Colonic mucosa (tissue), 4 donors: ENCODE measurements around the gene PTX4. TPM values are rescaled to one million over a fixed set of nuclear protein-coding genes. Genes with fewer than 3 reads are reported as not detected.
"Not testable (repeated sequence)": the region's sequence is repeated elsewhere in the genome, so short reads cannot be mapped to it uniquely, and the experiment has no call there.

Experiments used
- DNase-seq: peaks from one replicate; pipeline ENCODE4 v3.0.0-alpha.2; 2020
- H3K27ac ChIP-seq: fragments of 200-600 bp; one replicate; pipeline ENCODE4 v1.8.0; 2021
- H3K27me3 ChIP-seq: fragments of 200-600 bp; one replicate; pipeline ENCODE4 v1.8.0; 2021
- H3K36me3 ChIP-seq: fragments of 200-600 bp; one replicate; pipeline ENCODE4 v1.8.0; 2021
- H3K4me1 ChIP-seq: fragments of 200-600 bp; one replicate; pipeline ENCODE4 v1.8.0; 2021; ENCODE audit warnings: mild to moderate bottlenecking
- H3K4me3 ChIP-seq: fragments of 200-600 bp; one replicate; pipeline ENCODE4 v1.8.0; 2021
- H3K9ac ChIP-seq, 2 donors: one replicate each; pipeline ENCODE4 v1.7.0; 2013; ENCODE audit warnings: control low read depth in 2 of 2, low read depth in 2 of 2, low read length in 2 of 2
- H3K9me3 ChIP-seq: fragments of 200-600 bp; one replicate; pipeline ENCODE4 v1.8.0; 2021
- intact Hi-C: fragments of 100-400 bp; cut with DNase I; formaldehyde crosslinking; loops from one replicate; pipeline ENCODE4 v1.14.1; 2022
- total RNA-seq, 2 donors: library from RNA; stranded (reverse); fragmentation: NEBNext Ultra II Directional in 1 of 2; extraction: Animal tissue kit (Norgen Biotek cat#: 25700) in 1 of 2; gene quantifications; one replicate each; pipeline ENCODE4 v1.2.1, GENCODE V29; 2021
- TF ChIP-seq, protein P1 (sequence below): fragments of 200-600 bp; IDR thresholded peaks from one replicate; pipeline ENCODE4 v1.8.0; 2022; ENCODE audit warnings: antibody characterized with exemption, mild to moderate bottlenecking
- donor health status: healthy.
- donor health status: DM: no; HTN: no; CAD: no.
- donor health status: DM: no; HTN: no; CAD: no.

The PTX4 gene
- total RNA-seq, 2 donors from 2014 or later: not detected

- no peak for DNase-seq
- Histone ChIP-seq H3K27me3 (no peaks in the 10 kb centered on the region), H3K36me3 (no peaks in the 10 kb centered on the region), H3K9ac (no peak overlapping the region), H3K27ac (no peak overlapping the region), H3K9me3 (no peaks in the 10 kb centered on the region), H3K4me3 (no peak overlapping the region), H3K4me1 (peaks cover 10% of the 10 kb centered on the region)
- intact Hi-C loops: no loop called here
- TF ChIP-seq, protein P1, sequence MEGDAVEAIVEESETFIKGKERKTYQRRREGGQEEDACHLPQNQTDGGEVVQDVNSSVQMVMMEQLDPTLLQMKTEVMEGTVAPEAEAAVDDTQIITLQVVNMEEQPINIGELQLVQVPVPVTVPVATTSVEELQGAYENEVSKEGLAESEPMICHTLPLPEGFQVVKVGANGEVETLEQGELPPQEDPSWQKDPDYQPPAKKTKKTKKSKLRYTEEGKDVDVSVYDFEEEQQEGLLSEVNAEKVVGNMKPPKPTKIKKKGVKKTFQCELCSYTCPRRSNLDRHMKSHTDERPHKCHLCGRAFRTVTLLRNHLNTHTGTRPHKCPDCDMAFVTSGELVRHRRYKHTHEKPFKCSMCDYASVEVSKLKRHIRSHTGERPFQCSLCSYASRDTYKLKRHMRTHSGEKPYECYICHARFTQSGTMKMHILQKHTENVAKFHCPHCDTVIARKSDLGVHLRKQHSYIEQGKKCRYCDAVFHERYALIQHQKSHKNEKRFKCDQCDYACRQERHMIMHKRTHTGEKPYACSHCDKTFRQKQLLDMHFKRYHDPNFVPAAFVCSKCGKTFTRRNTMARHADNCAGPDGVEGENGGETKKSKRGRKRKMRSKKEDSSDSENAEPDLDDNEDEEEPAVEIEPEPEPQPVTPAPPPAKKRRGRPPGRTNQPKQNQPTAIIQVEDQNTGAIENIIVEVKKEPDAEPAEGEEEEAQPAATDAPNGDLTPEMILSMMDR: no peak
Measured at GRCh38 chr16:1471569-1472194, 17.1 kb downstream of the PTX4 start.

- Histone ChIP-seq H3K27me3 (no peaks in the 10 kb centered on the region), H3K9me3 (no peaks in the 10 kb centered on the region), H3K36me3 (no peaks in the 10 kb centered on the region), H3K4me1 (peaks cover 9% of the 10 kb centered on the region), H3K9ac (peak overlapping the region in 1 of 2 donors; percentile 15), H3K27ac (peak overlapping the region; percentile 41), H3K4me3 (no peak overlapping the region)
- TF ChIP-seq, protein P1: no peak
- intact Hi-C loops: no loop called here
- no peak for DNase-seq
Measured at GRCh38 chr16:1470481-1471251, 18.1 kb downstream of the PTX4 start.

DNA sequence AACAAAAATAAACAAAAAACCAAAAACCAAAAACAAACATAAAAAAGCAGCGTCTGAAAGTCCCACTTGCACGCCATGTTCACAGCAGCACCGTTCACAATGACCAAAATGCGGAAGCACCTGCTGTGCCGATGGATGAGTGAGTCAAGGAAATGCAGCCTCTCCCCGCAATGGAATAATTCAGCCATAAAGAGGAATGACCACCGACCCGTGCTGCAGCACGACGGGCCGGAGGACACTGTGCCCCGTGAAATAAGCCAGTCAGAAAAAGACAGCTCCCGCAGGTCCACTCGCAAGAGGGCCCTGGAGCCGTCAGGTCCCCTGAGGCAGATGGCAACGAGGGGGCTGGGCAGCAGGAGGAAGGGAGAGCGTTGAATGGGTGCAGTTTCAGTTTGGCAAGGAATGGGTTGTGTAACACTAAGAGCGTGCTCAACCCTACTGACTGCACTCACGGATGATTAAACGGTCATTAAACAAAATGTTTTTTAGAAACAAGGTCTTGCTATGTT lies 19.0 kb downstream of the PTX4 start:
- TF ChIP-seq, protein P1: no peak
- DNase-seq: no peak
- intact Hi-C loops: no loop called here
- Histone ChIP-seq H3K9ac (peak overlapping the region in 1 of 2 donors; percentile 40), H3K9me3 (no peaks in the 10 kb centered on the region), H3K27ac (peak overlapping the region; percentile 41), H3K4me1 (peaks cover 6% of the 10 kb centered on the region), H3K27me3 (no peaks in the 10 kb centered on the region), H3K36me3 (no peaks in the 10 kb centered on the region), H3K4me3 (no peak overlapping the region)

- intact Hi-C loops, H3K27me3 ChIP-seq, H3K36me3 ChIP-seq, DNase-seq, H3K9ac ChIP-seq, H3K9me3 ChIP-seq, H3K4me3 ChIP-seq, H3K27ac ChIP-seq, H3K4me1 ChIP-seq: not testable (repeated sequence)
Measured at GRCh38 chr16:1469141-1469540, 19.6 kb downstream of the PTX4 start.

DNA sequence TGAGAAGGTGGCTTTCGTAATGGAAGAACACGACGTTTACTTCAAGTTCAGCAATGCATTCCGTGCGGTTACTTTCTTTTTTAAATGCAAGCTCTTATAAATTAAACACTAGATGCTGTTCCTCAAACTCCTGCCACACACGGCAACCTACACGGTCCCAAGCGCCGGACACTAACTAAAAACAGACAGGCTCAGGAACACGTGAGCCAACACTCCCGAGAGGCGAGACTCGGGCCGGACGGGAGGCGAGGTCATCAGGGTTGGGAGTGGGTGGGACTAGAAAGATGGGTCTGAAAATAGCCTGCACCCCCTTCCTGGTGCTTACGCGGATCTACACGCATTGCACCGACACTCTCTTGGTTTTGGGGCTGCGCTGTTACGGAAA lies 20.3 kb downstream of the PTX4 start:
- TF ChIP-seq, protein P1: no peak
- Histone ChIP-seq H3K4me1 (no peaks in the 10 kb centered on the region), H3K9me3 (no peaks in the 10 kb centered on the region), H3K36me3 (no peaks in the 10 kb centered on the region), H3K9ac (no peak overlapping the region), H3K27me3 (no peaks in the 10 kb centered on the region), H3K4me3 (no peak overlapping the region), H3K27ac (no peak overlapping the region)
- no peak for DNase-seq
- intact Hi-C loops: no loop called here

- Histone ChIP-seq H3K36me3 (no peaks in the 10 kb centered on the region), H3K27ac (no peak overlapping the region), H3K9me3 (no peaks in the 10 kb centered on the region), H3K4me1 (no peaks in the 10 kb centered on the region), H3K27me3 (no peaks in the 10 kb centered on the region), H3K9ac (no peak overlapping the region), H3K4me3 (no peak overlapping the region)
- DNase-seq: no peak
- TF ChIP-seq, protein P1: no peak
- intact Hi-C loops: no loop called here
Measured at GRCh38 chr16:1466968-1467521, 21.7 kb downstream of the PTX4 start.
